Activated T-cell treated with anti-CD3 and anti-CD28 coated beads, Interleukin-2, amount 50 U/mL, for 4 hours (primary cell): ENCODE measurements around the gene USP22. TPM values are rescaled to one million over a fixed set of nuclear protein-coding genes. Genes with fewer than 3 reads are reported as not detected.
A peak's percentile ranks its signal among the peaks of the same experiment; 100 is the strongest.
"Not testable (repeated sequence)": the region's sequence is repeated elsewhere in the genome, so short reads cannot be mapped to it uniquely, and the experiment has no call there.

Source experiments
- ATAC-seq, 2 donors: fragments of 200-7000 bp; cut with Tn5 transposase; one replicate each; pipeline ENCODE4 v1.10.0; 2021
- DNase-seq: peaks from one replicate; pipeline ENCODE4 v3.0.0-alpha.2; 2020
- H3K27me3 Mint-ChIP-seq: one replicate; pipeline ENCODE4 v1.8.0; 2021; ENCODE audit warnings: low read depth, mixed read lengths
- H3K36me3 Mint-ChIP-seq: one replicate; pipeline ENCODE4 v1.8.0; 2022; ENCODE audit warnings: mixed read lengths; ENCODE audit not compliant: insufficient read depth
- H3K4me1 Mint-ChIP-seq: one replicate; pipeline ENCODE4 v1.8.0; 2021; ENCODE audit warnings: low read depth, mixed read lengths
- H3K4me3 Mint-ChIP-seq: one replicate; pipeline ENCODE4 v1.8.0; 2021; ENCODE audit warnings: mild to moderate bottlenecking, moderate library complexity, mixed read lengths
- H3K9me3 Mint-ChIP-seq: one replicate; pipeline ENCODE4 v1.8.0; 2021; ENCODE audit warnings: mixed read lengths
- total RNA-seq, 3 donors: library from RNA; stranded (reverse); gene quantifications; one replicate each; pipeline ENCODE4 v1.2.1, GENCODE V29; 2021

The USP22 gene
- total RNA-seq, result 100 to 1,000 TPM; 112 to 125 (median 124) TPM

GRCh38 chr17:21042458-21043295 lies at the start of gene USP22:
USP22 (minus strand) TSS chr17:21043011; CDS start chr17:21042835, 176 bp downstream.
- H3K4me3 Mint-ChIP-seq, result peak within 1 kb of the TSS; percentile 93
- peaks cover 31% of the 10 kb centered on the region for H3K4me1 Mint-ChIP-seq
- no peaks in the 10 kb centered on the region for H3K36me3 Mint-ChIP-seq
- H3K27me3 Mint-ChIP-seq, result no peaks in the 10 kb centered on the region
- peak; percentile 72 to 74 for ATAC-seq
- DNase-seq, result peak; percentile 18
- H3K9me3 Mint-ChIP-seq, result no peaks in the 10 kb centered on the region

- no peaks in the 10 kb centered on the region for H3K9me3 Mint-ChIP-seq
- no peak for ATAC-seq
- H3K4me3 Mint-ChIP-seq, result no peak overlapping the region
- H3K4me1 Mint-ChIP-seq, result no peaks in the 10 kb centered on the region
- DNase-seq, result no peak
- no peaks in the 10 kb centered on the region for H3K36me3 Mint-ChIP-seq
- H3K27me3 Mint-ChIP-seq, result peaks cover 5% of the 10 kb centered on the region
Observed at GRCh38 chr17:21090902-21091618, 48.2 kb upstream of the USP22 start.

GRCh38 chr17:21089933-21090901 lies 47.4 kb upstream of the USP22 start:
- Mint-ChIP-seq H3K4me3 (no peak overlapping the region), H3K9me3 (no peaks in the 10 kb centered on the region), H3K36me3 (no peaks in the 10 kb centered on the region), H3K27me3 (peaks cover 5% of the 10 kb centered on the region), H3K4me1 (no peaks in the 10 kb centered on the region)
- no peak for ATAC-seq
- no peak for DNase-seq

GRCh38 chr17:21089145-21089544 lies 46.3 kb upstream of the USP22 start:
- ATAC-seq, result no peak
- Mint-ChIP-seq H3K9me3 (no peaks in the 10 kb centered on the region), H3K4me1 (no peaks in the 10 kb centered on the region)

GRCh38 chr17:21085707-21086106 lies 42.9 kb upstream of the USP22 start:
- ATAC-seq, result no peak
- no peaks in the 10 kb centered on the region for H3K9me3 Mint-ChIP-seq
- H3K4me1 Mint-ChIP-seq, result no peaks in the 10 kb centered on the region
- peaks cover 8% of the 10 kb centered on the region for H3K27me3 Mint-ChIP-seq
- no peaks in the 10 kb centered on the region for H3K36me3 Mint-ChIP-seq
- no peak overlapping the region for H3K4me3 Mint-ChIP-seq
- DNase-seq, result no peak

More at GRCh38 chr17:21089145-21089544, 46.3 kb upstream of the USP22 start:
- peaks cover 5% of the 10 kb centered on the region for H3K27me3 Mint-ChIP-seq
- no peaks in the 10 kb centered on the region for H3K36me3 Mint-ChIP-seq
- no peak for DNase-seq
- no peak overlapping the region for H3K4me3 Mint-ChIP-seq

GRCh38 chr17:21085280-21085679 lies 42.5 kb upstream of the USP22 start:
- not testable (repeated sequence) for H3K4me3 Mint-ChIP-seq, H3K9me3 Mint-ChIP-seq, DNase-seq, H3K27me3 Mint-ChIP-seq, H3K4me1 Mint-ChIP-seq, ATAC-seq, H3K36me3 Mint-ChIP-seq

- H3K4me3 Mint-ChIP-seq, result no peak overlapping the region
- H3K27me3 Mint-ChIP-seq, result peaks cover 8% of the 10 kb centered on the region
- no peaks in the 10 kb centered on the region for H3K4me1 Mint-ChIP-seq
- no peak for DNase-seq
- H3K36me3 Mint-ChIP-seq, result no peaks in the 10 kb centered on the region
- ATAC-seq, result no peak
- H3K9me3 Mint-ChIP-seq, result no peaks in the 10 kb centered on the region
Observed at GRCh38 chr17:21082001-21082436, 39.2 kb upstream of the USP22 start.

GRCh38 chr17:21079196-21079595 lies 36.4 kb upstream of the USP22 start:
- H3K27me3 Mint-ChIP-seq, result peaks cover 3% of the 10 kb centered on the region
- H3K9me3 Mint-ChIP-seq, result no peaks in the 10 kb centered on the region
- no peak overlapping the region for H3K4me3 Mint-ChIP-seq

GRCh38 chr17:21078016-21078780 lies 35.4 kb upstream of the USP22 start:
- DNase-seq (no peak), ATAC-seq (no peak)
- Mint-ChIP-seq H3K36me3 (no peaks in the 10 kb centered on the region), H3K4me3 (no peak overlapping the region), H3K27me3 (peaks cover 3% of the 10 kb centered on the region), H3K9me3 (no peaks in the 10 kb centered on the region), H3K4me1 (no peaks in the 10 kb centered on the region)

More at GRCh38 chr17:21079196-21079595, 36.4 kb upstream of the USP22 start:
- ATAC-seq (no peak), DNase-seq (no peak)
- Mint-ChIP-seq H3K36me3 (no peaks in the 10 kb centered on the region), H3K4me1 (no peaks in the 10 kb centered on the region)

- H3K4me1 Mint-ChIP-seq, result no peaks in the 10 kb centered on the region
- H3K27me3 Mint-ChIP-seq, result peaks cover 3% of the 10 kb centered on the region
- H3K4me3 Mint-ChIP-seq, result no peak overlapping the region
- no peaks in the 10 kb centered on the region for H3K9me3 Mint-ChIP-seq
- DNase-seq (no peak), ATAC-seq (no peak)
- H3K36me3 Mint-ChIP-seq, result no peaks in the 10 kb centered on the region
Observed at GRCh38 chr17:21077281-21077680, 34.5 kb upstream of the USP22 start.

GRCh38 chr17:21076242-21076641 lies 33.4 kb upstream of the USP22 start:
- H3K4me1 Mint-ChIP-seq, result no peaks in the 10 kb centered on the region
- H3K9me3 Mint-ChIP-seq, result no peaks in the 10 kb centered on the region
- ATAC-seq (no peak), DNase-seq (no peak)
- H3K36me3 Mint-ChIP-seq, result no peaks in the 10 kb centered on the region
- H3K27me3 Mint-ChIP-seq, result peaks cover 2% of the 10 kb centered on the region
- H3K4me3 Mint-ChIP-seq, result no peak overlapping the region

- ATAC-seq (no peak), DNase-seq (no peak)
- H3K4me1 Mint-ChIP-seq, result no peaks in the 10 kb centered on the region
- no peak overlapping the region for H3K4me3 Mint-ChIP-seq
- H3K36me3 Mint-ChIP-seq, result no peaks in the 10 kb centered on the region
- H3K27me3 Mint-ChIP-seq, result no peaks in the 10 kb centered on the region
- no peaks in the 10 kb centered on the region for H3K9me3 Mint-ChIP-seq
Observed at GRCh38 chr17:21075739-21076085, 32.9 kb upstream of the USP22 start.

- H3K36me3 Mint-ChIP-seq, result no peaks in the 10 kb centered on the region
- DNase-seq (no peak), ATAC-seq (no peak)
- H3K4me1 Mint-ChIP-seq, result no peaks in the 10 kb centered on the region
- no peak overlapping the region for H3K4me3 Mint-ChIP-seq
- no peaks in the 10 kb centered on the region for H3K27me3 Mint-ChIP-seq
- H3K9me3 Mint-ChIP-seq, result no peaks in the 10 kb centered on the region
Observed at GRCh38 chr17:21072745-21073197, 30.0 kb upstream of the USP22 start.
